Measurements from ENCODE around the gene BCR.

Gene BCR

GRCh38 chr22:23241562-23242472 lies 61.5 kb downstream of the BCR start:
- Histone ChIP-seq H3K36me3 (ENCODE audit: control insufficient read depth in 2 of 2, insufficient read depth in 2 of 2, low read length in 2 of 2) (no peaks in the 10 kb centered on the region), H3K9me3 (ENCODE audit: control insufficient read depth in 2 of 2, low read length in 2 of 2) (no peaks in the 10 kb centered on the region), H3K4me1 (ENCODE audit: control insufficient read depth, insufficient read depth, low read length) (peaks cover 27% of the 10 kb centered on the region), H3K27me3 (ENCODE audit: control insufficient read depth in 1 of 2, insufficient read depth in 2 of 2, low read length in 2 of 2) (no peaks in the 10 kb centered on the region), H3K4me3 (ENCODE audit: low read length in 2 of 2) (no peak overlapping the region), H3K27ac (ENCODE audit: low read length) (no peak overlapping the region), H3K9ac (ENCODE audit: low read length in 2 of 2) (no peak overlapping the region)

GRCh38 chr22:23242473-23243001 lies 62.2 kb downstream of the BCR start:
- Histone ChIP-seq H3K27me3 (ENCODE audit: control insufficient read depth in 1 of 2, insufficient read depth in 2 of 2, low read length in 2 of 2) (no peaks in the 10 kb centered on the region), H3K9ac (ENCODE audit: low read length in 2 of 2) (no peak overlapping the region), H3K4me1 (ENCODE audit: control insufficient read depth, insufficient read depth, low read length) (peaks cover 20% of the 10 kb centered on the region), H3K4me3 (ENCODE audit: low read length in 2 of 2) (no peak overlapping the region), H3K9me3 (ENCODE audit: control insufficient read depth in 2 of 2, low read length in 2 of 2) (no peaks in the 10 kb centered on the region), H3K27ac (ENCODE audit: low read length) (no peak overlapping the region), H3K36me3 (ENCODE audit: control insufficient read depth in 2 of 2, insufficient read depth in 2 of 2, low read length in 2 of 2) (no peaks in the 10 kb centered on the region)

DNA sequence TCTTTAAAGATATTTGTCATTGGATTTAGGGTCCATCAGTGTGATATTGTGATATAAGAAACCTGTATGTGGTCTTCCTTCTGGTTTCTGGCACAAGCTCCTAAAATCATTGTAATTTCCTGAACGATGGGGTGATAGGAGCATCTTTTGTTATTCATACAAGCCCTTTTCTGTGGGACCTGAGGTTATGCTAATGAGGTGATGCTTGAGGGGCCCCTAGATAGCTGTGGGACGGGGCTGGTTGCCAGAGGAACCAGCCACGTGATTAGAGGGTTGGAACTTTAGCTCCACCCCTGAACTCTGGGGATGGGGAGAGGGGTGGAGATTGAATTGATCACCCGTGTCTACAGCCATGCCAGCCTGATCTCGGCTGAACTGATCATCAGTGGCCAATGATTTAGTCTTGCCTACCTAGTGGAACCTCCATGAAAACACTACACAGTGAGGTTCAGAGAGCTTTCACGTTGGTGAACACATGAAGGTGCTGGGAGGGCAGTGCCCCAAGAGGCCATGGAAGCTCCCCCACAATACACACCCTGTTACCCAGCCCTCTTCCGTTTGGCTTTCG lies 62.8 kb downstream of the BCR start:
- no peak overlapping the region for H3K4me3 ChIP-seq (ENCODE audit: low read length in 2 of 2)
- no peaks in the 10 kb centered on the region for H3K36me3 ChIP-seq (ENCODE audit: control insufficient read depth in 2 of 2, insufficient read depth in 2 of 2, low read length in 2 of 2)
- H3K9me3 ChIP-seq (ENCODE audit: control insufficient read depth in 2 of 2, low read length in 2 of 2): no peaks in the 10 kb centered on the region
- H3K4me1 ChIP-seq (ENCODE audit: control insufficient read depth, insufficient read depth, low read length): peaks cover 14% of the 10 kb centered on the region
- H3K9ac ChIP-seq (ENCODE audit: low read length in 2 of 2): no peak overlapping the region
- no peak overlapping the region for H3K27ac ChIP-seq (ENCODE audit: low read length)
- H3K27me3 ChIP-seq (ENCODE audit: control insufficient read depth in 1 of 2, insufficient read depth in 2 of 2, low read length in 2 of 2): no peaks in the 10 kb centered on the region

DNA sequence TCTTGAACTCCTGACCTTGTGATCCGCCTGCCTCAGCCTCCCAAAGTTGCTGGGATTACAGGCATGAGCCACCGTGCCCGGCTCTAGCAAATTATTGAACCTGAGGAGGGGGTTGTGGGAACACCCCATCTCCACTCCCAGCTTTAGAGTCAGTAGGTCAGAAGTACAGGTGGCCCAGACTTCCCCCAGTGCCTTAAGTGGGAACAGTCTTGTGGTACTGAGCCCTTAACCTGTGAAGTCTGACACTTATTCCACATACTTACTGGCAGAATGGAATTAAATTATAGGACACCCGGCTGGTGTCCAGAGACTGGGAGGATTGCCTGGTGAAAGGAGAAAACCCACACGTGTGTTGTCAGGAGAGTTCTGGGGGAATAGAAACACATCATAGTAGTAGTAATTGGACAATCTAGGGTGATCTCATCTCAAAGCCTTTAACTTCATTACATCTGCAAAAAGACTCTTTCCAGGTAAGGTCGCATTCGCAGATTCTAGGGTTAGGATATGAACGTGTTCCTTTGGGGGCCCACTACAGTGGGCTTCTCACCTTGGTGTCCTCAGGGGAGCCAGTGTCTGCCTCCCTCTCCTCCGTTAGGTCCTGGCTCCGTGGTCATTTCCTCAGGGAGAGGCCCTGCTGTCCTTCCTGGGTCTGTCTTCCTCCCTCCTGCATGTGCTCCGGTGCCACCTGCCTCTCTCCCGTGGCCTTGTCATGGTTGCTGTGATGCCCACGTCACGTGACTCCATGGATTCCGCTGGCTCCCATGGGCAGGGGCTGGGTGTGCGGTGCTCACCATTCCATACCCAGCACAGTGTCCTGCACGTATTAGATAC lies 63.8 kb downstream of the BCR start:
- no peaks in the 10 kb centered on the region for H3K27me3 ChIP-seq (ENCODE audit: control insufficient read depth in 1 of 2, insufficient read depth in 2 of 2, low read length in 2 of 2)
- H3K4me3 ChIP-seq (ENCODE audit: low read length in 2 of 2): no peak overlapping the region
- no peaks in the 10 kb centered on the region for H3K9me3 ChIP-seq (ENCODE audit: control insufficient read depth in 2 of 2, low read length in 2 of 2)
- no peaks in the 10 kb centered on the region for H3K36me3 ChIP-seq (ENCODE audit: control insufficient read depth in 2 of 2, insufficient read depth in 2 of 2, low read length in 2 of 2)
- H3K9ac ChIP-seq (ENCODE audit: low read length in 2 of 2): no peak overlapping the region
- no peak overlapping the region for H3K27ac ChIP-seq (ENCODE audit: low read length)
- H3K4me1 ChIP-seq (ENCODE audit: control insufficient read depth, insufficient read depth, low read length): peaks cover 12% of the 10 kb centered on the region

- Histone ChIP-seq H3K9me3 (ENCODE audit: control insufficient read depth in 2 of 2, low read length in 2 of 2) (no peaks in the 10 kb centered on the region), H3K27ac (ENCODE audit: low read length) (no peak overlapping the region), H3K27me3 (ENCODE audit: control insufficient read depth in 1 of 2, insufficient read depth in 2 of 2, low read length in 2 of 2) (no peaks in the 10 kb centered on the region), H3K4me1 (ENCODE audit: control insufficient read depth, insufficient read depth, low read length) (peaks cover 12% of the 10 kb centered on the region), H3K9ac (ENCODE audit: low read length in 2 of 2) (no peak overlapping the region), H3K4me3 (ENCODE audit: low read length in 2 of 2) (no peak overlapping the region), H3K36me3 (ENCODE audit: control insufficient read depth in 2 of 2, insufficient read depth in 2 of 2, low read length in 2 of 2) (no peaks in the 10 kb centered on the region)
These were observed 64.4 kb downstream of the BCR start for GRCh38 chr22:23244690-23245044.

- no peaks in the 10 kb centered on the region for H3K36me3 ChIP-seq (ENCODE audit: control insufficient read depth in 2 of 2, insufficient read depth in 2 of 2, low read length in 2 of 2)
- peak overlapping the region; percentile 11 for H3K27ac ChIP-seq (ENCODE audit: low read length)
- H3K9me3 ChIP-seq (ENCODE audit: control insufficient read depth in 2 of 2, low read length in 2 of 2): no peaks in the 10 kb centered on the region
- H3K27me3 ChIP-seq (ENCODE audit: control insufficient read depth in 1 of 2, insufficient read depth in 2 of 2, low read length in 2 of 2): no peaks in the 10 kb centered on the region
- H3K9ac ChIP-seq (ENCODE audit: low read length in 2 of 2): no peak overlapping the region
- H3K4me3 ChIP-seq (ENCODE audit: low read length in 2 of 2): peak overlapping the region in 1 of 2 donors; percentile 3
- H3K4me1 ChIP-seq (ENCODE audit: control insufficient read depth, insufficient read depth, low read length): peaks cover 12% of the 10 kb centered on the region
These were observed 64.9 kb downstream of the BCR start for GRCh38 chr22:23245045-23245798.

DNA sequence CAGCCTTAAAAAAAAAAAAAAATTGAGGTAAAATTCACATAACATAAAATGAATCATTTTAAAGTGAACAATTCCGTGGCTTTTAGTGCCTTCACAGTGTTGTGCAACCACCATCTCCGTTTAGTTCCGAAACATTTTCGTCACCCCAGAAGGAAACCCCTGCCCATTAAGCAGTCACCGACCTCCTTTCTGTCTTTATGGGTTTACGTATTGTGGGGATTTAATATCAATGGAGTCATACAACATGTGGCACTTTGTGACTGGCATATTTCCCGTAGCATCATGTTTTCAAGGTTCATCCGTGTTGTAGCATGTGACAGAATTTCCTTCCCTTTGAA lies 65.5 kb downstream of the BCR start:
- Histone ChIP-seq H3K27me3 (ENCODE audit: control insufficient read depth in 1 of 2, insufficient read depth in 2 of 2, low read length in 2 of 2) (no peaks in the 10 kb centered on the region), H3K9me3 (ENCODE audit: control insufficient read depth in 2 of 2, low read length in 2 of 2) (no peaks in the 10 kb centered on the region), H3K36me3 (ENCODE audit: control insufficient read depth in 2 of 2, insufficient read depth in 2 of 2, low read length in 2 of 2) (no peaks in the 10 kb centered on the region), H3K9ac (ENCODE audit: low read length in 2 of 2) (no peak overlapping the region), H3K27ac (ENCODE audit: low read length) (no peak overlapping the region), H3K4me1 (ENCODE audit: control insufficient read depth, insufficient read depth, low read length) (peaks cover 12% of the 10 kb centered on the region), H3K4me3 (ENCODE audit: low read length in 2 of 2) (no peak overlapping the region)

DNA sequence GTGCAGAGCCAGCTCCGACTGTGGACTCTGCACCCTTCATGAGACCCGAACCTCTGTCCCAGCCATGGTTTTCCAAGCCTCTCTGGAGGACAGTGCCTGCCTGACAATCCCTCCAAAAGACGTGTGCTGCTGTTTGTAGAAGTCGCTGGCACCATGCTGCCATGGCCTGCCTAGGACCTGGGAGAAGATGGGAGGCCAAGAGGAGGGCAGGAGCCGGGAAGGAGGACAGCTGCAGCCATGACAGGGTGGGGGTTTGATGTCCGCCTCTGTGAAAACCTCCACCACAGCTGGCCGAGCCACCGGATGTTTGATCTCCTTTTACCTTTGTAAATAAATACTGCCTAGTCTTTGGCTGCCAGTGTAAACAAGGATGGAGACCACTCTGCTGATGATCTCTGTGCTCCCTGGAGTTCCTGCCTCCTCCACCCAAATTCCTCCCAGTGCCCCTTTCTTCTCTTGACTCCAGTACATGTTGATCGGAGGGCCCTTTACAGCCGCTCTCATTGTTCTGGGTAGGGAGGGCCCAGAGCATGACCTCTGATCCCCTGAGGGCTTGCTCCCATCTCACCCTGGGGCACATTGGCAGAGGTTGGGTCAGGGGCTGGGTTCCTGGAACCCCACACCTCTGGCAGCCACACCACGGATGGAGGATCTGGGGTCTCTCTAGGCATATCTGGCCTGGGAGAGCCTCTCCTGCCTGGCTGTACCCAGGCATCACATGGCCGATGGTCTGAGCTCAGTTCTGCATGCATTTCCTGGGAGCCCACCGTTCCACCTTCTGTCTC lies 66.9 kb downstream of the BCR start:
- Histone ChIP-seq H3K27me3 (ENCODE audit: control insufficient read depth in 1 of 2, insufficient read depth in 2 of 2, low read length in 2 of 2) (no peaks in the 10 kb centered on the region), H3K4me3 (ENCODE audit: low read length in 2 of 2) (no peak overlapping the region), H3K27ac (ENCODE audit: low read length) (no peak overlapping the region), H3K9ac (ENCODE audit: low read length in 2 of 2) (no peak overlapping the region), H3K9me3 (ENCODE audit: control insufficient read depth in 2 of 2, low read length in 2 of 2) (no peaks in the 10 kb centered on the region), H3K36me3 (ENCODE audit: control insufficient read depth in 2 of 2, insufficient read depth in 2 of 2, low read length in 2 of 2) (no peaks in the 10 kb centered on the region), H3K4me1 (ENCODE audit: control insufficient read depth, insufficient read depth, low read length) (peaks cover 18% of the 10 kb centered on the region)

- Histone ChIP-seq H3K27ac (ENCODE audit: low read length) (no peak overlapping the region), H3K4me1 (ENCODE audit: control insufficient read depth, insufficient read depth, low read length) (peaks cover 18% of the 10 kb centered on the region), H3K9ac (ENCODE audit: low read length in 2 of 2) (no peak overlapping the region), H3K4me3 (ENCODE audit: low read length in 2 of 2) (no peak overlapping the region), H3K27me3 (ENCODE audit: control insufficient read depth in 1 of 2, insufficient read depth in 2 of 2, low read length in 2 of 2) (no peaks in the 10 kb centered on the region), H3K9me3 (ENCODE audit: control insufficient read depth in 2 of 2, low read length in 2 of 2) (no peaks in the 10 kb centered on the region), H3K36me3 (ENCODE audit: control insufficient read depth in 2 of 2, insufficient read depth in 2 of 2, low read length in 2 of 2) (no peaks in the 10 kb centered on the region)
These were observed 68.3 kb downstream of the BCR start for GRCh38 chr22:23248583-23248982.

Data from stomach smooth muscle (tissue), 2 donors.